ENCODE results near the gene TGFBR2.

TGFBR2 gene

DNA sequence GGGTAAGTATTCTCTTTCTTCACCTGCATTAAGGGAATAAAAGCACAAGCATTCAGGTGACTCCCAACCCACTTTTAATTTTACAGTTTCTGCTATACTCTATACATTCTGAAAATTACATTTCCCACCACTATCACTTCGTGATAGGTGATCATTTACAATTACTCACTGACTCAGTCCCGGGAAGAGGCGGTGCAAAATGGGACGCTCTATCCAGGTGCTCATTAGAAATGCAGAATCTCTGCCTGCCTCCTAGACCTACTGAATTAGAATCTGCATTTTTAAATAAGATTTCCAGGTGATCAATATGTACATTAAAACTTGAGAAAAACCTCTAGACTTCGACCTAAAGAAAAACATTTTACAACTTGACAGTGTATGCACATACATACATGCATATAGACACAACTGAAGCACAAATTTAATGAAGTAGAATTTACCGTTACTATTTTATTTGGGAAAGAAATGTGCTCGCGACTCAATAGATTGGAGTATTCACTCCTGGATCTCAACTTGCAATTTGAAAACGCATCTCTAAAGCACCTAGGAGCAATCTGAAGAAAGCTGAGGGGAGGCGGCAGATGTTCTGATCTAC, 598 bp upstream of the TGFBR2 start:
- TF ChIP-seq, protein P1, sequence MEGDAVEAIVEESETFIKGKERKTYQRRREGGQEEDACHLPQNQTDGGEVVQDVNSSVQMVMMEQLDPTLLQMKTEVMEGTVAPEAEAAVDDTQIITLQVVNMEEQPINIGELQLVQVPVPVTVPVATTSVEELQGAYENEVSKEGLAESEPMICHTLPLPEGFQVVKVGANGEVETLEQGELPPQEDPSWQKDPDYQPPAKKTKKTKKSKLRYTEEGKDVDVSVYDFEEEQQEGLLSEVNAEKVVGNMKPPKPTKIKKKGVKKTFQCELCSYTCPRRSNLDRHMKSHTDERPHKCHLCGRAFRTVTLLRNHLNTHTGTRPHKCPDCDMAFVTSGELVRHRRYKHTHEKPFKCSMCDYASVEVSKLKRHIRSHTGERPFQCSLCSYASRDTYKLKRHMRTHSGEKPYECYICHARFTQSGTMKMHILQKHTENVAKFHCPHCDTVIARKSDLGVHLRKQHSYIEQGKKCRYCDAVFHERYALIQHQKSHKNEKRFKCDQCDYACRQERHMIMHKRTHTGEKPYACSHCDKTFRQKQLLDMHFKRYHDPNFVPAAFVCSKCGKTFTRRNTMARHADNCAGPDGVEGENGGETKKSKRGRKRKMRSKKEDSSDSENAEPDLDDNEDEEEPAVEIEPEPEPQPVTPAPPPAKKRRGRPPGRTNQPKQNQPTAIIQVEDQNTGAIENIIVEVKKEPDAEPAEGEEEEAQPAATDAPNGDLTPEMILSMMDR (IDR thresholded peaks at IDR 0.05; ENCODE audit: borderline replicate concordance, control extremely low read depth, extremely low read depth, insufficient read depth, missing control alignments) = no peak
- no peak for DNase-seq (ENCODE audit: low spot score)
- in situ Hi-C loops (cut with MboI; ENCODE audit: low sequenced_read_pairs, unreplicated experiment) = no loop called here

DNA sequence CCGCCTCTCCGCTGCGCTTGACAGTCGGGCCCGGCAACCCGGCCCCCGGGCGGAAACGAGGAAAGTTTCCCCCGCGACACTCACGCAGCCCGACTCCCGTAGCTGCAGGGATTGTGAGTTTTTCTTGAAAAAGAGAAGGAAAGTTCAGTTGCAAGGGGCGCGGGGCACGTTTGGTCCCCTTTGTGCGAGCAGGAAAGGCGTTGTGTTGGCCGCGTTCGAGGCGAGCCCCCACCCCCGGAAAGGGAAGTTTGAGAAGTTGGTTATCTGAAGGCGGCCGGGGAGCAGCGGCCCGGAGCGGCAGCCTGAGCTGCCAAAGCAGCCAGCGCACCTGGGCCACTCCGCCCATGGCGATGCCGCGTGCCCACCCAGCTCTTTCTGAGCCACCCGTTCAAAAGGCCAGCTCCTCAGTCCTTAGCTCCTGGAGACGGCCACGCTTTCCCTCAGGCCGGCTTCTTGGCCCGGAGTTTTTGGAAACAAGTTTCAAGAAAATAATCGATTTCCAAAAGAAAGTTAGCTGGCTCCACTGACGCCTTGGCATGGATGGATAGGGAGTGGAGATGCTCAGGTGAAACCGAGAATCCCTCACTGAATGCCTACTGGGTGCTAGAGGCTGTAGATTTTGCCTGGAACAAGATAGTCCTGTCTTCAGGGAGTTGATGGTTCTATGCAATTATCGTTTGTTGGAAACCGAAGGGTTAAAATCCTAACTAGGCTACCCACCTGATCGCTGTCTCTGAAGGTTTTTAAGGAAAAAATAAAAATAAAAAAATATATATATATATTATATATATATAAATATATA, 832 bp downstream of the TGFBR2 start:
- DNase-seq (ENCODE audit: low spot score) = peak; percentile 69
- in situ Hi-C loops (cut with MboI; ENCODE audit: low sequenced_read_pairs, unreplicated experiment) = no loop called here
- TF ChIP-seq, protein P1 (IDR thresholded peaks at IDR 0.05; ENCODE audit: borderline replicate concordance, control extremely low read depth, extremely low read depth, insufficient read depth, missing control alignments) = no peak

DNA sequence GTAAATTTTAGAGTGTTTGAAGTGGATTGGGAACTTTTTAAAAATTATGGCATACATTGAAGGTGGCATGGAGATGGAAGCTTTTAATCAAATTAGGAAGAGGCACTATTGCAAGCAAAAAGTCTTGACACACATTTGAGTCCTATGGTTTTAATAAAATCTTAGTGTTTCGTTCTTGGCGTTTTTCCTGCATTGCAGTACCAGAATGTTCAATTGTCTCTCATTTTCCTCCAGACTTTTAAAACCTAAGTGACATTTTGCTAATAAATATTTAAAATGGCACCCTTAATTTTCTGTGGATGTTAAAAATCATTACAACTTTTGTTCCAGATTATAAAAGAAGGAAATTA, 2.2 kb downstream of the TGFBR2 start:
- no peak for DNase-seq (ENCODE audit: low spot score)
- TF ChIP-seq, protein P1 (IDR thresholded peaks at IDR 0.05; ENCODE audit: borderline replicate concordance, control extremely low read depth, extremely low read depth, insufficient read depth, missing control alignments) = no peak
- in situ Hi-C loops (cut with MboI; ENCODE audit: low sequenced_read_pairs, unreplicated experiment) = no loop called here

DNA sequence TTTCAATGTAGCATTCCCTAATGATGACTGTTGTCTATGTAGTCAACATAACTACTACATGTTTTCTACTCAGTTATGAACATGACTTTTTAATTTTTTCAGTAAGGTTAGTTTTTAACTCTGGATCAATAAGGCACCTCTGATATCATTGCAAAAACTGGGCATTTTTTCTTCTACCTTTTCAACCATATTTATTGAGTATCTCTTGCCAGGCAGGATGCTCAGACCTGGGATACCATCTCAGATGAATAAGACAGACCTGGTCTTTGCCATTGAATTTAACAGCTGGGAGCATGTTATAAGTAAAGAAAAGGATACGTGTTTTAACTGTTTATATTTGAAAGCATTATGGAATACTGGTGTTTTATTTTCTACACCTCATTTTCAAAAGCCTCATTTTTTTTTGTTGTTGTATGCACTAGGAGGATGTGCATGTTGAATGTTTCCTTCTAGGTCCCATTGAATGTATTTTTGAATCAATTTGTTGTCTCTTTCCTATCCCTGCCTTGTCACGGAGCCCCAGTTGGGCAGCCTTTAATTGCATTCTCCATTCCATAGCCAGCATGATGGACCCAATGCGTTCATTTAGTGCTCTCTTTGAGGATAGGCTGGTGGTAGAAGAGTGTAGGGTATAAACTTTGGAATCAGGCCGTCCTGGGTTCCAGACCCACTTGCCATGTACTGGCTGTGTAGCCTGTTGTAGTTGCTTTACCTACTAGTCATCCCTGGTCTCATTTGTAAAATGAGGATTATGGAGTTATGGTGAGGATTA, 3.7 kb downstream of the TGFBR2 start:
- in situ Hi-C loops (cut with MboI; ENCODE audit: low sequenced_read_pairs, unreplicated experiment) = no loop called here
- DNase-seq (ENCODE audit: low spot score) = no peak
- TF ChIP-seq, protein P1 (IDR thresholded peaks at IDR 0.05; ENCODE audit: borderline replicate concordance, control extremely low read depth, extremely low read depth, insufficient read depth, missing control alignments) = no peak

DNA sequence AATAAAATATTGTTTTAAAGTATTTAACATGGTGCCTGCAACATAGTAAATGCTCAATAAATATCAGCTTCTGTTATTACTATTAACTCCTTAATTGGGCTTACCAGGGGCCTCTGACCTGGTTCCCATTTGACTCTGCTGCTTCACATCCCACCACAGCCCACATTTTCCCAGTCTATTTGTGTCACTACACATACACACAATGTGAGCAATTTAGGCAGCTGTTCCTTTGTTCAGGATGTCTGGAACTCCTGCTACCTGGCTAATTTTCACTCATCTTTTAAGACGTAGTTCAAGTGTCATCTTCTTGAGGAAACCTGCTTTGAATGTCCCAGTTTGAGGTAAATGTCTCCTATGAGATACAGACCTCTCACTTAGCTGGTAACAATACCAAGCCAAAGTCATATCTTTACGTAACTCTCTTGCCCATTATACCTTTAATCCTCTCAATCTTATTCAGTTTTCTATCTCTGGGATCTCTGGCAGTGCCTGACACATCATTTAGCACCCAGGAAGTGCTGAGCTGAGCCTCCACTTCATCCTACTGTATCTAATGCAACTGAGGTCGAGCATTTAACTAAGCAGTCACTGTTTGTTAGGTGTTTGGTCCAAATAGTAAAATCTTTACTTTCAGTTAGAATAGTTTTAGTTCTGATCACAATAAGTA, 4.4 kb downstream of the TGFBR2 start:
- in situ Hi-C loops (cut with MboI; ENCODE audit: low sequenced_read_pairs, unreplicated experiment) = no loop called here
- DNase-seq (ENCODE audit: low spot score) = no peak
- TF ChIP-seq, protein P1 (IDR thresholded peaks at IDR 0.05; ENCODE audit: borderline replicate concordance, control extremely low read depth, extremely low read depth, insufficient read depth, missing control alignments) = no peak

All from GM13976 (cell line).